ENCODE measurements around the gene ATG7.

The ATG7 gene

DNA sequence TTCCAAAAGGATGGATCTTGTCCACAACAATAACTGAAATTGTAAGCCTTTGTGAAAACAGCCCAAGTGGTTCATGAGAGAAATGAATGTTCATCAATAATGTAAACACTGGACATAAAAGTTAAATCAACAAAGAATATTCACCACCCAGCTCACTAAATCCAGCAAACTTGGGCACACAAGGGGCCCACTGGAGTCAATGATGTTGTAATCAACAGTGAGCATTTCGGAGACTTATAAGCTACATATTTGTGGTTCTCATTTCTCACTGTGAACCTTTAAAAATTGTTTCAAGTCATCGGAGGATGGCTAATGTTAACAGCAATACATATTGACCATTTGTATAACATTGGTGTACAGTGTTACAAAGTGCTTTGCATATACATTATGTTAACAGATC is 308.4 kb downstream of the ATG7 start:
- TF ChIP-seq, protein P1, sequence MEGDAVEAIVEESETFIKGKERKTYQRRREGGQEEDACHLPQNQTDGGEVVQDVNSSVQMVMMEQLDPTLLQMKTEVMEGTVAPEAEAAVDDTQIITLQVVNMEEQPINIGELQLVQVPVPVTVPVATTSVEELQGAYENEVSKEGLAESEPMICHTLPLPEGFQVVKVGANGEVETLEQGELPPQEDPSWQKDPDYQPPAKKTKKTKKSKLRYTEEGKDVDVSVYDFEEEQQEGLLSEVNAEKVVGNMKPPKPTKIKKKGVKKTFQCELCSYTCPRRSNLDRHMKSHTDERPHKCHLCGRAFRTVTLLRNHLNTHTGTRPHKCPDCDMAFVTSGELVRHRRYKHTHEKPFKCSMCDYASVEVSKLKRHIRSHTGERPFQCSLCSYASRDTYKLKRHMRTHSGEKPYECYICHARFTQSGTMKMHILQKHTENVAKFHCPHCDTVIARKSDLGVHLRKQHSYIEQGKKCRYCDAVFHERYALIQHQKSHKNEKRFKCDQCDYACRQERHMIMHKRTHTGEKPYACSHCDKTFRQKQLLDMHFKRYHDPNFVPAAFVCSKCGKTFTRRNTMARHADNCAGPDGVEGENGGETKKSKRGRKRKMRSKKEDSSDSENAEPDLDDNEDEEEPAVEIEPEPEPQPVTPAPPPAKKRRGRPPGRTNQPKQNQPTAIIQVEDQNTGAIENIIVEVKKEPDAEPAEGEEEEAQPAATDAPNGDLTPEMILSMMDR (IDR thresholded peaks at IDR 0.05; ENCODE audit: insufficient read depth, low read depth, low read length, missing control alignments) = no peak
- DNase-seq (ENCODE audit: low read depth) = no peak
- H3K4me3 ChIP-seq (ENCODE audit: low read depth, low read length) = no peak overlapping the region

DNA sequence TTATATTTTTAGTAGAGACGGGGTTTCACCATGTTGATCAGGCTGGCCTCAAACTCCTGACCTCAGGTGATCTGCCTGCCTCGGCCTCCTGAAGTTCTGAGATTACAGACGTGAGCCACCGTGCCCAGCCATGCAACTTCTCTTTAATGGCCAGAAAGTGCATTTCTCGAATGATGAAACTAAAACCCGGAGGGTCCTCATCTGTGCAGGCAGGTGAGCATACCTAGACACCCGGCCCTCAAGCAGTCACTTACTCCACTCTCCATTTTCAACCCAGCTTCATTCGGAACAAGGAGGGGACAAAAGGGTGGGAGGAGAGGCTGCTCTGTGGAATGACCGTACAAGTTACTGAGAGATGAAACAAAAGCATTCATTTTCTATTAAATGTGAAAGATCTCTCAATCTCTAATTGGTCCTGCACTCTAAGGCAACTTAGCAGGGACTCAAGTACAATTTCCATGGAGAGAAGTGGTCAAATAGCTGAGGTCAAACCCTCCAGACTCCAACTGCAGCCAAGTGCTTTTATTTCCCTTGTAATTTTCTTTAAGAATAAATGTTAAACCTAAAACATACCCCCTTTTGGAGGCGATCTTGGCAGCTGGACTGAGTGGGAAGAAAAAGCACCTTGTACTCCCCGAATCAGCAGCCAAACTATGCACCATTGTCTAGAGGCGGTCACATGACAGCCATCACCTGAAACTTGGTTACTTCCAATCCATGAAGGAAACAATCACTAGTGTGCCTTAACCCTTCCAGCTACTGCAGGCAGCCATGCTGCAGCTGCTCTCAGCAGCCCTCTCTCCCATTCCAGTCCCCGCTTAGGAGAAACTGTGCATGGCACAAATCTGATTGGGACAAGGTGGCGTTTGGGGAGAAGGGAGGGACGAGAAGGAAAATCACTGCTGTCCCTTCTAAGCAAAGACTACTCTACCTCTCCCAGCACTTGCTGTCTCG is 309.3 kb downstream of the ATG7 start:
- DNase-seq (ENCODE audit: low read depth) = no peak
- TF ChIP-seq, protein P1 (IDR thresholded peaks at IDR 0.05; ENCODE audit: insufficient read depth, low read depth, low read length, missing control alignments) = no peak
- no peak overlapping the region for H3K4me3 ChIP-seq (ENCODE audit: low read depth, low read length)

DNA sequence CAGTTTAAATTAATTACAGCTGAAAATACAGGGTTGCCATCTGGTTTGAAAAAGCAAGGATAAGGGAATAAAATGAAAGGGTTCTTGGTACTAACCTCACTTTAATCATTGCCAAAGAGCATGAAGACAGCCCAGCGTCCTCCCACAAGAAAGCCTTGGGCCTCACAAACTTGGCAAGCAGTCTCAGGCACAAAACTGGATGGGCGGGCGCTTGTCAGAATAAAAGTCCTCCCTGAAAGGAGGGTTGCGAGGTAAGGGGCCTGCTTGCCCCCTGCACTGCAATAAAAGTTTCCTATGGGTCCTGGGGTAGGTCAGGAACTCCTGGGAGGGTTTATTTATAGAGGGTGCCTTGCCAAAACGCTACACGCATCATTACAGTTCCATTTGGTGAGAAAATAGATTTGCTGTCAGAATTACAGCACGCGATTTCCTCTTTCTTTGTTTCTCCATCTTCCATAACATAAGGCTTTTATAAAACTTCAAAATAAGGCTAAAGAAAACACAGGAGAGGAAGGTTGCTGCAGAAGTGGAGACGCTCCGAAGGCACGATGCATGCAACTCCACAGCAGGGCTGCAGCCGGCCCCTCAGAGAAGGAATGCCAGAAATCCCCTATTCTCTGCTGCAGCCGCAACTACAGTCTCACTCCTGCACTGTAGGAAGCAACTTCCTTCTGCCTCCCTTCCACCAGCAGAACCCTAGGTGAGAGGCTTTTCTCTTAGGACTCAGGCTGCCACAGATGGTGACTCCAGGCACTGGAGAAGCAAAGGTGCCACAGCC is 310.2 kb downstream of the ATG7 start:
- TF ChIP-seq, protein P1 (IDR thresholded peaks at IDR 0.05; ENCODE audit: insufficient read depth, low read depth, low read length, missing control alignments) = no peak
- H3K4me3 ChIP-seq (ENCODE audit: low read depth, low read length) = no peak overlapping the region
- no peak for DNase-seq (ENCODE audit: low read depth)

DNA sequence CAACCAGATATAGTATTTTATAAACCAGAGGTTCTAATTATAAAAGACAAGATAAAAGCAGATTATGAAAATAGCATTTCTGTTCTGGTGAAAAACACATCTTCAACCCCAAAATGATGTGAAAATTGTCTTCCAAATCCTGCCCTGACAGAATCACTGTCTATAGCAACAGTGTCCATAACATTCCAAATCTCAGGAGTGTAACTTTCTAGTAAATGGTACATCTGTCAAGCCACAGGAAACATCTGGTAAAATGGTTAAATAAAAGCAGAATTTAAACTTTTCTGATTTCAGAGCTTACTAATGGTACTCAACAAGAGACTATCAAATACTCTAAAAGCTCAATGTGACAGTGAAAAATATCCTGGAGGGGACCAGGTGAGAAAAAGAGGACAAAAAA is 311.0 kb downstream of the ATG7 start:
- no peak overlapping the region for H3K4me3 ChIP-seq (ENCODE audit: low read depth, low read length)
- DNase-seq (ENCODE audit: low read depth) = no peak
- TF ChIP-seq, protein P1 (IDR thresholded peaks at IDR 0.05; ENCODE audit: insufficient read depth, low read depth, low read length, missing control alignments) = no peak

DNA sequence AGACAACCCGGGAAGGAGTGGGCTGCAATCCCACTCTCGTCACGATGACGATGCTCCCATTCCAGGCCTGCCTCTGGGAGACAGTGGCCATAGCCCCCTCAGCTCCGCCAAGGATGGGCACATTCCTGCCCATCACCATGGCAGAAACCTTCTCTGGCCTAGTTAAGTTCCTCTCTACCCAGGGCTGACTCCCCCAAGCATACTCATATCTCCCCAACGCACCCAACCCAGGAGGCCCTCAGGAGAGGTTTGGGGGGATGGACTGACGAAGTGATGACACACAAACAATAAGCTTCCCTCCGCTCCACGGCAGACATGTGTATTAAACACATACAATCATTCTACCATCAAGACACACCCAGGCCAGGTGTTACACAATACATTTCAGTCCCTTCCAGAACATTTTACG is 311.4 kb downstream of the ATG7 start:
- H3K4me3 ChIP-seq (ENCODE audit: low read depth, low read length) = no peak overlapping the region
- no peak for DNase-seq (ENCODE audit: low read depth)
- TF ChIP-seq, protein P1 (IDR thresholded peaks at IDR 0.05; ENCODE audit: insufficient read depth, low read depth, low read length, missing control alignments) = no peak

DNA sequence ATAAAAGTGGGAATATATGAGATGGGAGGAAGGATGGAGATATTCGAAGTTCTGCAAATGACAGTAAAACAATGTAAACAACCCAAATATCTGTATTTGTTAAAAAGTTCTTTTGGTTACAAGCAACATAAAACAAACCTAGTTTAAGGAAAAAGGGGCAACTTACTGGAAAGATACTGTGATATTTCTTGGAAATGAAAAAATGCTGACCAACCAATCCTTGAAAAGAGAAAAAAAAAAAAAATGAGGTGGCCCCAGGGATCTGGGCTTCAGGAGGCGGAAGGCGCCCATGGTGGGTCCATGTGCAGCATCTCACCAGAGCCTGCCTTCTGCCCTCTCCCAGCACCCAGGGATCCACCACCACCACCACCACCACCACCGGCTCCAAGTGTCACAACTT is 312.4 kb downstream of the ATG7 start:
- H3K4me3 ChIP-seq (ENCODE audit: low read depth, low read length) = no peak overlapping the region
- no peak for DNase-seq (ENCODE audit: low read depth)
- TF ChIP-seq, protein P1 (IDR thresholded peaks at IDR 0.05; ENCODE audit: insufficient read depth, low read depth, low read length, missing control alignments) = no peak
